Hippocampal formation (tissue), 2 donors: Measurements from ENCODE around the gene DHRS1.
A peak's percentile ranks its signal among the peaks of the same experiment; 100 is the strongest.

Source experiments
- DNase-seq, 2 donors: peaks; one replicate each; lab custom pipeline; 2025; lab: John Stamatoyannopoulos, UW

The DHRS1 gene

GRCh38 chr14:24309538-24310264, 10.1 kb upstream of the DHRS1 start, which contains the start of gene LTB4R2:
LTB4R2 (plus strand) TSS chr14:24310140; CDS start chr14:24310665, 525 bp downstream.
- no peak for DNase-seq

- no peak for DNase-seq
Observed at GRCh38 chr14:24308342-24309124, 9.0 kb upstream of the DHRS1 start.

GRCh38 chr14:24307575-24308341, 8.2 kb upstream of the DHRS1 start, which contains the start of gene CIDEB:
CIDEB (minus strand) TSS chr14:24307977; CDS start chr14:24307858, 119 bp downstream.
- DNase-seq, result peak; percentile 17 to 34

GRCh38 chr14:24307156-24307574, 7.6 kb upstream of the DHRS1 start:
- no peak for DNase-seq

- DNase-seq, result no peak
Observed at GRCh38 chr14:24304019-24304387, 4.4 kb upstream of the DHRS1 start.

GRCh38 chr14:24300326-24300980, 873 bp upstream of the DHRS1 start:
- no peak for DNase-seq

- no peak for DNase-seq
Observed at GRCh38 chr14:24298892-24299254, 707 bp downstream of the DHRS1 start.

- no peak for DNase-seq
Observed at GRCh38 chr14:24297190-24297964, 2.2 kb downstream of the DHRS1 start.

- peak; percentile 22 to 69 for DNase-seq
Observed at GRCh38 chr14:24296341-24297157, 3.0 kb downstream of the DHRS1 start.

- DNase-seq, result no peak
Observed at GRCh38 chr14:24293525-24293924, 6.1 kb downstream of the DHRS1 start.

- DNase-seq, result no peak
Observed at GRCh38 chr14:24292118-24292807, 7.3 kb downstream of the DHRS1 start.

- DNase-seq, result no peak
Observed at GRCh38 chr14:24291446-24292117, 8.0 kb downstream of the DHRS1 start.

GRCh38 chr14:24290746-24291145, 8.8 kb downstream of the DHRS1 start:
- DNase-seq, result no peak

GRCh38 chr14:24289649-24290280, 9.8 kb downstream of the DHRS1 start:
- DNase-seq, result no peak

GRCh38 chr14:24286996-24287395, 12.6 kb downstream of the DHRS1 start:
- DNase-seq, result no peak

GRCh38 chr14:24285351-24285750, 14.2 kb downstream of the DHRS1 start:
- no peak for DNase-seq

- no peak for DNase-seq
Observed at GRCh38 chr14:24284501-24285035, 15.0 kb downstream of the DHRS1 start.

- no peak for DNase-seq
Observed at GRCh38 chr14:24283796-24284460, 15.7 kb downstream of the DHRS1 start.
